Lung (tissue), 12 donors: Measurements from ENCODE around the gene TMBIM6. TPM values are rescaled to one million over a fixed set of nuclear protein-coding genes. Genes with fewer than 3 reads are reported as not detected.

ENCODE experiments used
- ATAC-seq: fragments of 200-7000 bp; cut with Tn5 transposase; one replicate; pipeline ENCODE4 v1.9.1; 2020; ENCODE audit warnings: moderate number of reproducible peaks; ENCODE audit not compliant: insufficient read depth, low FRiP score
- DNase-seq, 3 donors: peaks; one replicate each; pipeline ENCODE4 v3.0.0-alpha.2; 2013 to 2017
- H3K27ac ChIP-seq, 2 donors: one replicate each; pipeline ENCODE4 v1.5.1; 2013; ENCODE audit warnings: mild to moderate bottlenecking in 2 of 2, moderate library complexity in 2 of 2, control low read depth in 1 of 2, inconsistent platforms in 1 of 2, low read depth in 1 of 2, low read length in 1 of 2
- H3K27me3 ChIP-seq, 3 donors: one replicate each; pipeline ENCODE4 v1.5.1; 2013; ENCODE audit warnings: low read length in 2 of 3; ENCODE audit not compliant: control insufficient read depth in 3 of 3, insufficient read depth in 3 of 3
- H3K36me3 ChIP-seq, 4 donors: one replicate each; pipeline ENCODE4 v1.5.1; 2013; ENCODE audit warnings: low read length in 4 of 4, mild to moderate bottlenecking in 1 of 4, moderate library complexity in 1 of 4; ENCODE audit not compliant: control insufficient read depth in 4 of 4, insufficient read depth in 4 of 4
- H3K4me1 ChIP-seq, 5 donors: one replicate each; pipeline ENCODE4 v1.5.1; 2013; ENCODE audit warnings: low read length in 5 of 5, mild to moderate bottlenecking in 2 of 5, moderate library complexity in 1 of 5; ENCODE audit not compliant: control insufficient read depth in 5 of 5, insufficient read depth in 5 of 5
- H3K4me3 ChIP-seq: one replicate; pipeline ENCODE4 v1.5.1; 2013; ENCODE audit warnings: mild to moderate bottlenecking, control low read depth, moderate library complexity
- H3K9ac ChIP-seq, 2 donors: one replicate each; pipeline ENCODE4 v1.5.1; 2013; ENCODE audit warnings: low read length in 2 of 2, control low read depth in 1 of 2; ENCODE audit not compliant: insufficient read depth in 1 of 2
- H3K9me3 ChIP-seq, 4 donors: one replicate each; pipeline ENCODE4 v1.5.1; 2013; ENCODE audit warnings: low read length in 3 of 4, mild to moderate bottlenecking in 1 of 4, moderate library complexity in 1 of 4; ENCODE audit not compliant: control insufficient read depth in 4 of 4, insufficient read depth in 3 of 4
- CTCF ChIP-seq: IDR thresholded peaks from 2 replicates; pipeline ENCODE4 v1.5.1; 2012; ENCODE audit warnings: mild to moderate bottlenecking; ENCODE audit errors: control extremely low read depth, extremely low read depth
- WGBS, 2 donors: extraction: QIAGEN DNeasy Blood & Tissue Kit; methylation state at CpG; one replicate each; pipeline ENCODE4 v1.1.7; 2013; 5-methylcytosine and 5-hydroxymethylcytosine counted together
- polyA plus RNA-seq, 2 donors: library from polyadenylated mRNA; stranded (reverse); fragments of 200-250 nt; gene quantifications; one replicate each; pipeline ENCODE4 v1.2.1, GENCODE V29; 2013
- total RNA-seq, 2 donors: library from RNA; depleted of rRNA in 1 of 2; stranded (reverse); fragments of >200 nt in 1 of 2; gene quantifications; one replicate each; pipeline ENCODE4 v1.2.1, GENCODE V29; 2014 to 2021
- donor health status: control.
- donor health status: control.
- donor health status: Bipolar disorder and iron deficiency.
- donor health status: healthy.
- donor health status: DM: yes; HTN: yes; CAD: no.

The TMBIM6 gene
- total and polyA plus RNA-seq, 4 donors, result 231 to 661 (median 485) TPM

GRCh38 chr12:49790741-49791555, 49.6 kb downstream of the TMBIM6 start:
- ATAC-seq (no peak), DNase-seq (peak in 1 of 3 donors; percentile 25)
- no peak for TF ChIP-seq CTCF
- peaks cover 0 to 6% (median 0%) of the 10 kb centered on the region in 5 donors for H3K4me1 ChIP-seq
- peaks cover 0 to 35% (median 6%) of the 10 kb centered on the region in 4 donors for H3K36me3 ChIP-seq
- H3K9ac ChIP-seq, result no peak overlapping the region
- H3K4me3 ChIP-seq, result no peak overlapping the region
- H3K27me3 ChIP-seq, result no peaks in the 10 kb centered on the region
- 57 to 70% methylated on average over 22 of the region's 22 CpGs for WGBS, 2 donors
- H3K27ac ChIP-seq, result no peak overlapping the region
- H3K9me3 ChIP-seq, result no peaks in the 10 kb centered on the region

- H3K4me1 ChIP-seq, result peaks cover 0 to 6% (median 0%) of the 10 kb centered on the region in 5 donors
- no peak overlapping the region for H3K4me3 ChIP-seq
- no peaks in the 10 kb centered on the region for H3K27me3 ChIP-seq
- no peak for ATAC-seq
- H3K27ac ChIP-seq, result no peak overlapping the region
- no peak overlapping the region for H3K9ac ChIP-seq
- peaks cover 0 to 41% (median 6%) of the 10 kb centered on the region in 4 donors for H3K36me3 ChIP-seq
- no peak for TF ChIP-seq CTCF
- H3K9me3 ChIP-seq, result no peaks in the 10 kb centered on the region
- no peak for DNase-seq
- WGBS, 2 donors, result 93 to 95% methylated on average over 23 of the region's 23 CpGs
These were observed 50.3 kb downstream of the TMBIM6 start for GRCh38 chr12:49791700-49792099.

GRCh38 chr12:49792181-49792970, 51.0 kb downstream of the TMBIM6 start:
- Histone ChIP-seq H3K9me3 (no peaks in the 10 kb centered on the region), H3K27me3 (no peaks in the 10 kb centered on the region), H3K36me3 (peaks cover 3 to 47% (median 6%) of the 10 kb centered on the region in 4 donors), H3K9ac (no peak overlapping the region), H3K4me1 (peaks cover 0 to 6% (median 0%) of the 10 kb centered on the region in 5 donors), H3K27ac (no peak overlapping the region), H3K4me3 (no peak overlapping the region)
- TF ChIP-seq CTCF, result no peak
- ATAC-seq (no peak), DNase-seq (no peak)
- 97 to 98% methylated on average over 17 to 20 of the region's 20 CpGs for WGBS, 2 donors
